RWPE1 (cell line): ENCODE measurements around the gene KNCN.

Experiments
- CTCF ChIA-PET: fragments of 350-600 bp; sonication (Branson Sonifier 250); formaldehyde crosslinking; extraction: SDS; loops from one replicate; lab custom pipeline; 2021; lab: Yijun Ruan, JAX
- POLR2A ChIA-PET: fragments of 400-600 bp; formaldehyde crosslinking; extraction: SDS; loops from one replicate; lab custom pipeline; 2020; ENCODE audit warnings: antibody characterized with exemption; ENCODE audit not compliant: low non-redundant PET; lab: Yijun Ruan, JAX
- DNase-seq: peaks from one replicate; pipeline ENCODE4 v3.0.0; 2012; ENCODE audit warnings: low spot score
- H3K27ac ChIP-seq: fragments of 450-650 bp; 2 replicates; pipeline ENCODE4 v1.5.1; 2017
- TF ChIP-seq, protein P1 (sequence below): fragments of 450-650 bp; conservative IDR thresholded peaks from 2 replicates; pipeline ENCODE4 v1.5.1; 2017; ENCODE audit warnings: low read depth, mild to moderate bottlenecking

Gene KNCN

DNA sequence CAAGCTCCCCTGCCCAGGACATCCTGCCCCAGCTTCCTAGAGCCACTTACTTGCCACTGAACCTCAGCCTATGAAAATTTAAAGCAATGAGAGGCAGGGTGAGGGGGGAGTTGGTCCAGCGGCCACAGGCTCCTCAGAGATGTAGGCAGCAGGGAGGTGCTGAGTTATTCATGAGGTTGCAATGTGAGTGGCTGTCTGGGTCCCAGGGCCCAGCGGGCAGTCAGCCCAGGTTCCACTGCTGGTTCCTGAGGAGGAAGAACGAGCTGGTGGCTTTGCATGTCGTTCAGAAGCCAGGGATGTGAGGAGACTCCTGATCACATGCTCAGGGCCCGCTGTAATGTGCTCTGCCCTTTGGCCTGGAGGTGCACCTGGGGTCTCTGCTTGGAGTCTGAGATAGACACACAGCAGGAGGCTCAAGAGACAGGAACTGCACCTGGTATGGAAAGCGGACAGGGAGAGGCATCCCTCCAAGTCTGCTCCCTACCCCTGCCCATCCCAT, at the start of gene KNCN:
KNCN (minus strand) TSS at position 51 of the 499 bp plus-strand sequence. CDS start 432 bp downstream, outside the sequence.
- ChIA-PET CTCF (no interaction called here), POLR2A (no interaction called here)
- H3K27ac ChIP-seq, result no peak within 1 kb of the TSS
- no peak for DNase-seq
- TF ChIP-seq, protein P1, sequence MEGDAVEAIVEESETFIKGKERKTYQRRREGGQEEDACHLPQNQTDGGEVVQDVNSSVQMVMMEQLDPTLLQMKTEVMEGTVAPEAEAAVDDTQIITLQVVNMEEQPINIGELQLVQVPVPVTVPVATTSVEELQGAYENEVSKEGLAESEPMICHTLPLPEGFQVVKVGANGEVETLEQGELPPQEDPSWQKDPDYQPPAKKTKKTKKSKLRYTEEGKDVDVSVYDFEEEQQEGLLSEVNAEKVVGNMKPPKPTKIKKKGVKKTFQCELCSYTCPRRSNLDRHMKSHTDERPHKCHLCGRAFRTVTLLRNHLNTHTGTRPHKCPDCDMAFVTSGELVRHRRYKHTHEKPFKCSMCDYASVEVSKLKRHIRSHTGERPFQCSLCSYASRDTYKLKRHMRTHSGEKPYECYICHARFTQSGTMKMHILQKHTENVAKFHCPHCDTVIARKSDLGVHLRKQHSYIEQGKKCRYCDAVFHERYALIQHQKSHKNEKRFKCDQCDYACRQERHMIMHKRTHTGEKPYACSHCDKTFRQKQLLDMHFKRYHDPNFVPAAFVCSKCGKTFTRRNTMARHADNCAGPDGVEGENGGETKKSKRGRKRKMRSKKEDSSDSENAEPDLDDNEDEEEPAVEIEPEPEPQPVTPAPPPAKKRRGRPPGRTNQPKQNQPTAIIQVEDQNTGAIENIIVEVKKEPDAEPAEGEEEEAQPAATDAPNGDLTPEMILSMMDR, result no peak

DNA sequence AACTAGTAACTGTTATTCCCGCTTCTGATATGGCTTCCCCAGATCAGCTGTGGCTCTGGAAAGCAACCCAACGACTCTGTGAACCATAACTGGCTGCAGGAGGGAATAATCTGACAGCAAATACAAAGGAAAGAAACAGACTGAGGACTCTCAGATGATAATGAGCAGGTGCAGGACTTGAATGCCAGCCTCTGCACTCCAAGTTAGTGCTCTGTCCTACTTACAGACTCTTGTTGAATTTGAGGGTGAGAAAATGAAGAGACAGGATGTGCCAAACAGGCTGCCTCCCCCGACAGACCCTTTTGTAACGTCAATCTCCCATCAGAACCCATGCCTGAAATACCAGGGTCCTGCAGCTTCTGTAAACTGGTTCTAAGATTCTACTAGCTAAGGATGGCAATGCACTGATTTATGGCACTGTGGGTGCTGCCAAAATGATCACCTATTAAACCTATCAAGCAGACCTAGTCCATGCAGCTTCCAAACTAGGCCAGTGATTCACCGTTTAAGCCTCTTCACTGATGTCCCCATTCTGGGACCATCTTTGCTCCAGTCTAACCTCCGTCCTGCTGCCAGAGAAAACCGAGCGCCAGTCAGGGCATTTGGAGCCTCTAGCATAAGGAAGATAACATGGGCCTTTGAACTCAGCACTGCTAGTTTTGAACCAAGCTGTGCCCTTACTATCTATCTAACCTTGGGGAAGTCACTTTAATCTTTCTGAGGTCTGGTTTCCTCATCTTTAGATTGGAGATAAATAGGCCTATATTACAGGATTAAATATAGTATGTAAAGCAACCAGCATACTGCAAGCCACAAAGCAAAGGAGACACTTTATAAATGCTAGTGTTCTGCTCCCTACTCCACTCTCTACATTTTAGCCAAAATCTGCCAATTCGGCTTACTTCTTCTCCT, 47.9 kb upstream of the KNCN start:
- ChIA-PET POLR2A (no interaction called here), CTCF (no interaction called here)
- H3K27ac ChIP-seq, result no peak overlapping the region
- no peak for DNase-seq
- TF ChIP-seq, protein P1, result no peak

DNA sequence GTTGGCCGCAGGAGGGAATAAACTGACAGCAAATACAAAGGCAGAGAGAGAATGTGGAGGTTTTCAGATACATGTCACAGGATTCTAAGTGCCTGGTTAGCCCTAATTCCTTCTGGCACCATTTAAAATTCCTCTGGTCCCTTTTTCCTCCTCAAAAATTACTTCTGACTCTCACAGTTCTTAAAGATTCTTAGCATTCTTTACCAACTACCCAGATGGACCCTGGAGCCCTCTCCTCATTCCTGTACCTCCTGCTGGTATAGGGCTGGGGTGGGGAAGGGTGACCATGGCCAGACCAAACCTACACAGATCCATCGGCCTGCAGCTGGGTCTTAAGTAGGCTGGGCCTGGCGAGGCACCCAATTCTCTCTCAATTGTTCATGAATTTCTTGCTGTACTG, 45.4 kb upstream of the KNCN start:
- DNase-seq, result no peak
- TF ChIP-seq, protein P1, result no peak
- no peak overlapping the region for H3K27ac ChIP-seq
- POLR2A ChIA-PET, result no interaction called here
- CTCF ChIA-PET, result no interaction called here

DNA sequence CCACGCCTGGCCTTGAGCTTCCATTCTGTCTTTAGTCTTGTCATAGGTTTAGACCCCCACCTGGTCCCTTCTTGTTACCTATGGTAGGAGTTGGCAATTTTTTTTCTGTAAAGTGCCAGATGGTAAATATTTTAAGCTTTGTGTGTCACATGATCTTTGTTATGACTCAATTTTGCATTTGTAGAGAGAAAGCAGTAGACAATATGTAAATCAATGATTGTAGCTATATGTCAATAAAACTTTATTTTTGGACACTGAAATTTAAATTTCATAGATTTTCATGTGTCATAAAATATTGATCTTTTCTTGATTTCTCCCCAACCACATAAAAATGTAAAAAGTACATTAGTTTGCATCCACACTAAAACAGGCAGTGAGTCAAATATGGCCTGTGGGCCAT, 44.6 kb upstream of the KNCN start:
- H3K27ac ChIP-seq, result no peak overlapping the region
- TF ChIP-seq, protein P1, result no peak
- ChIA-PET CTCF (no interaction called here), POLR2A (interaction anchor here (0.6 kb wide), 1 partner anchor 14 kb away, joined by 3 read pairs; no protein-coding TSS in a partner anchor)
- no peak for DNase-seq

DNA sequence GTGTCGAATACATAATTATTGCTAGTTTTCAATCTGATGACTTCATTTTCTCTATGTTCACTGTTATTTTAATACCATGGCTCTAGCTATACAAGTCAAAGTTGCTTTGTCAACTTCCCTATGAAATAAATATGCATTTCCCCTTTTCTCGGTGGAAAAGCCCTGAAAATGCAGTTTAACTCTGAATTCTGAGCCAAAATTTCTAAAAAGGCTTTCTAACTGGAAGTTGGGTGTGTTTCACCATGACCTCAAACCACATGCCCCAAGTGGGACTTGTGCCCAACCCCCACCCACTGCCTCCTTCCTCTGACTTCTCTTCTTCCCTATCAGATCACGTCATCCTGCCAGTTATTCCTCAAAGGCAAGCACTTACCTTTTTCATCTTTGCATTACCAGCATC, 43.7 kb upstream of the KNCN start:
- ChIA-PET POLR2A (no interaction called here), CTCF (interaction anchor here (0.5 kb wide), 1 partner anchor 517 kb away, joined by 3 read pairs; no protein-coding TSS in a partner anchor)
- no peak for DNase-seq
- H3K27ac ChIP-seq, result no peak overlapping the region
- TF ChIP-seq, protein P1, result no peak

DNA sequence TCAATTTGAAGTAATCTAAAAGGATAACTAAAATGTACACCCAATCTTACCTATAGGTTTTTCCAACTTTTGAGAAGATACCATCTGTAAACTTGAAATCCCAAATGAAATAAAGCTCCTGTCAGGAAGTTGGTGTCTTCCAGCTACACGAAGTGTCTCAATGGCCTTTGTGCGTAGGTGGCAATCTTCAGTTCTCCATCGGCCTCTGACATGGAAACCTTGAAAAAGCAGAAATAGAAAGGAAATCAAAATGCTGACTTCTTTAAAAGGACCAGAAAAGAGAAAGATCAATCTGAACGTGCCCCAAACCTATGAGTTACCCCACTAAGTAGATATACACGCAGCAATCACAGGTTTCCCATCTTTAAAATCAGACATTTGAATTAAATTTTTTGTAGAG, 42.6 kb upstream of the KNCN start:
- ChIA-PET CTCF (interaction anchor here (0.6 kb wide), 1 partner anchor 40 kb away, joined by 4 read pairs; no protein-coding TSS in a partner anchor), POLR2A (no interaction called here)
- H3K27ac ChIP-seq, result no peak overlapping the region
- TF ChIP-seq, protein P1, result no peak
- no peak for DNase-seq
